NCI-H82 (cell line): Measurements from ENCODE around the gene PYGO2.
"Not testable (repeated sequence)": the region's sequence is repeated elsewhere in the genome, so short reads cannot be mapped to it uniquely, and the experiment has no call there.

ENCODE experiments used
- DNase-seq: peaks from one replicate; lab custom pipeline; 2025; lab: John Stamatoyannopoulos, UW

PYGO2 gene

DNA sequence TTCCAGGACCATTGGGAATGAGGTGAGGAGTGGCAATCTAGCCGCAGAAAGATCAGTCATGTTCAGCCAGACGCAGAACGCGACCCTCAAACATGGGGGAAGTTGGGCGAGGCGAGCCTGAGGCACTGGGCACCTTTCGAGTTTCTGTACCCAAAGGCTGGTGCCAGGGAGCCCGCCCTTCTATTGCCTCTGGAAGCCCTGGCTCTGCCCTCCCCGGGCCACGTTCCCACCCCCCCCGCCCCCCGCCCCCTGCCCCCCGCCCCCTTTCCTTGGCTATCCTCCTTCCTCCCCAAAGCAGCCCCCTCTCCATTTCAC lies 38.8 kb upstream of the PYGO2 start:
- no peak for DNase-seq

GRCh38 chr1:154999571-155000410 lies 38.2 kb upstream of the PYGO2 start:
- DNase-seq: peak; percentile 76

DNA sequence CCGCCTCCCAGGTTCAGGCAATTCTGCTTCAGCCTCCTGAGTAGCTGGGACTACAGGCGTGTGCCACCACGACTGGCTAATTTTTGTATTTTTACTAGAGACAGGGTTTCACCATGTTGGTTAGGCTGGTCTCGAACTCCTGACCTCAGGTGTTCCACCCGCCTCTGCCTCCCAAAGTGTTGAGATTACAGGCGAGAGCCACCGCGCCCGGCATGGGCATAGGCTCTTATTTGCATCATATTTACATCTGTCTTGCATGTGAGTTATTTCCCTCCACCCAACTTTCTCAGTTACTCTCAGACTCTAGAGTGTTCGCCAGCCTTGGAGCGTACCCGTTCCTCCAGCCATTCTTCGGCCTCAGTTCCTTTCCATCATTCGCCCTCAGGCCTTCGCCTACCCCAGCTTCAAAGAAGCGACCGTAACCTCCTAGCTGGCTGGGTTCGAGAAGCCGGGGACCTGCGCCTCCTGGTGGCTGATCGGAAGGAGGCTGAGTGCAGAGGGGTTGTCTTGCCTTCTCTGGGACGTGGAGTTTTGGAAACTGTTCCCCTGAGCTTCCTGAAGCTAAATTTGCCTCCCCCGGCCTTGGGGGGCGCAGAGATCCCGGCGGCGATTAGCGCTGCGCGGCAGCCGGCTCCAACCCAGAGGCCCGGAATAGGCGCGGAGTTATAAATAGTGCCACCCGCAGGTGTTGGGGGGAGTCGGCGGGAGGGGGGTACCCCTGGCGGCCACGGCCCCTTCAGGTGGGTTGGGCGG lies 37.4 kb upstream of the PYGO2 start:
- peak; percentile 89 for DNase-seq

GRCh38 chr1:154998201-154998780 lies 36.7 kb upstream of the PYGO2 start:
- peak; percentile 33 for DNase-seq

GRCh38 chr1:154996966-154997701 lies 35.6 kb upstream of the PYGO2 start:
- no peak for DNase-seq

DNA sequence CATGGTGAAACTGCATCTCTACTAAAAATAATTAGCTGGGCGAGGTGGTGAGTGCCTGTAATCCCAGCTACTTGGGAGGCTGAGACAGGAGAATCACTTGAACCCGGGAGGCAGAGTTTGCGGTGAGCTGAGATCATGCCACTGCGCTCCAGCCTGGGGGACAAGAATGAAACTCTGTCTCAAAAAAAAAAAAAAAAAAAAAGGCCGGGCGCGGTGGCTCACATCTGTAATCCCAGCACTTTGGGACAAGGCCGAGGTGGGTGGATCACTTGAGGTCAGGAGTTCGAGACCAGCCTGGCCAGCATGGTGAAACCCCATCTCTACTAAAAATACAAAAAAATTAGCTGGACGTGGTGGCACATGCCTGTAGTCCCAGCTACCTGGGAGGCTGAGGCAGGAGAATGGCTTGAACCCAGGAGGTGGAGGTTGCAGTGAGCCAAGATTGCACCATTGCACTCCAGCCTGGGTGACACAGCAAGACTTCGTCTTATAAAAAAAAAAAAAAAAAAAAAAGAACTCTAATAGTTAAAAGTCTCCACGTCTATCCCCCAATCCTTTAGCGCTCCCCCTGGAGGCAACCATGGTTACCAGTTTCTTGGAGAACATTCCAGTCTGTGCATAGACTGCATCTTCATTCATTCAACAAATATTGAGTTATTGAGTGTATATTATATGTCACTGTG lies 33.9 kb upstream of the PYGO2 start:
- peak; percentile 75 for DNase-seq

DNA sequence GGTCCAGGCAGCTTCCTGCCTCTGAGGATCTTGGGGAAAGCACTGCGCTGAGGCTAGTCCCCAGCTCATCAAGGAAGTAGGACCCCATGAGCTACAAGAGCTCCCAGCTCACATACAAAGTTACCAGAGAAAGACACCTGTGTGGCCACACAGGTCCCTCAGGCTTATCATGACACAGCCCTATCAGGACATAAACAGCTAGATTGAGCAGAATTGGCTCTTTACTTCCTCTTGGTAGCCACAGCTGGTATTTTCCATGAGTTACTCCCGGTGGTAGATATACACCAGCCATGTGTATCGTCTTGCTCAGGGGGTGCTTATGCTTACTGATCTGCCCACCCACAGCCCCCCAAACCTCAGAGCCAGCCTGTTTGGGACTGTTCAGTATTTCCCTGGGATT lies 33.0 kb upstream of the PYGO2 start:
- DNase-seq: no peak

DNA sequence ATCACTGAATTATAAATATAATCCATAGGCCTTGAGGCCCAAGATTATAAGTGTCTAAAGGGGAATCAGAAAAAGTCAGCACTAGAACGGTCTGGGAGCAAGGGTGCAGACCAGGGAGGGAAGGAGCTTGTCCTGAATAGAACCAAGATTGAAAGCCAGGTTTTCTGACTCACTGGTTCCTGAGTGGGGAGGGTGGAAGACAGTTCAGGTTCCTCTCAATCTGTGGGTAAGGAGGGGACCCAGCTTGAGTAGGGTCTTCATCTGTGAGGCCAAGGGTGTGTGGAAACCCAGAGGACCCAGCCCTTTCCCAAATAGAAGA lies 32.6 kb upstream of the PYGO2 start:
- no peak for DNase-seq

GRCh38 chr1:154993572-154994268 lies 32.1 kb upstream of the PYGO2 start, which contains the start of gene LENEP:
TSS of gene LENEP (plus strand) at chr1:154993586. CDS start at chr1:154993608, 22 bp downstream.
- no peak for DNase-seq

- DNase-seq: peak; percentile 55
Observed at GRCh38 chr1:154992721-154993571, 31.4 kb upstream of the PYGO2 start.

DNA sequence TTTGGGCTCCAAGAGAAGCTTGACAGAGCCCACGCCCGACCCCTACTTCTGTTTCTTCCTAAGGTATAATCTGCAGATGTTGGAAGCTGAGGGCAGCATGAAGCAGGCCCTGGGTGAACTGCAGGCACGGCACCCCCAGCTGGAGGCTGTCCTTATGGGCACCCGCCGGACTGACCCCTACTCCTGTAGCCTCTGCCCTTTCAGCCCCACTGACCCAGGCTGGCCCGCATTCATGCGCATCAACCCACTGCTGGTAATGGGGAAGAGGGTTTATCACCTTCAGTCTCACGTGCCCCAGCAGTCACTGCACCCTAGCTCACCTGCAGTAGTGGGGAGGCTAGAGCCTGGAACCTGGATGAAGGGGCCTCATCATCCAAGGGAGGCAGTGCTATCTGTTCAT lies 28.7 kb upstream of the PYGO2 start:
- DNase-seq: no peak

DNA sequence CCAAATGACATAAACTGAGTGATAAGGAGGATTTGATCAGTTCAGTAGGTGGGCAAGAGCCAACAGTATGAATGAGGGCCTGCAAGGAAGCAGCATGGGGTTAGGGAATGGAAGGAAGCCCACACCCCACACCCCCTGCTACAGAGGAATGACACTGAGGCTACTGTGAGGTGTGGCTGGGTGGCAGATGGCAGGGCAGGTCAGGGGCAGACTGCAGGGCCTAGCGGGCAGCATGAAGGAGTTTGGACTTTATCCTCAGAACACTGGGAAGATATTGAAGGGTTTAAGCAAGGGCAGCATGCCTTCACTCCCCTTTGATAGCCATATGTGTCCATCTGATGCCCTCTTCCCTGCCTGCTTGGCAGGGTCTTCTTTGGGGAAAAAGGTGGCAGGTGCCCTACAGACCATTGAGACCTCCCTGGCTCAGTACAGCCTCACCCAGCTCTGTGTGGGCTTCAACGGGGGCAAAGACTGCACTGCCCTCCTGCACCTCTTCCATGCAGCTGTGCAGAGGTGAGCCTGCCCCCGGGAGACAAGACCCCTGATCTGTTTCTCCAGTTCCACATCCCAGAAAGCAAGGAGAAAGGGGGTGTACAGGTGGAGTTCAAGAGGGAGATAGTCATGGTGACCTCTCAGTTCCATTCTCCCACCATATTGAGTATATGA lies 27.7 kb upstream of the PYGO2 start:
- no peak for DNase-seq

DNA sequence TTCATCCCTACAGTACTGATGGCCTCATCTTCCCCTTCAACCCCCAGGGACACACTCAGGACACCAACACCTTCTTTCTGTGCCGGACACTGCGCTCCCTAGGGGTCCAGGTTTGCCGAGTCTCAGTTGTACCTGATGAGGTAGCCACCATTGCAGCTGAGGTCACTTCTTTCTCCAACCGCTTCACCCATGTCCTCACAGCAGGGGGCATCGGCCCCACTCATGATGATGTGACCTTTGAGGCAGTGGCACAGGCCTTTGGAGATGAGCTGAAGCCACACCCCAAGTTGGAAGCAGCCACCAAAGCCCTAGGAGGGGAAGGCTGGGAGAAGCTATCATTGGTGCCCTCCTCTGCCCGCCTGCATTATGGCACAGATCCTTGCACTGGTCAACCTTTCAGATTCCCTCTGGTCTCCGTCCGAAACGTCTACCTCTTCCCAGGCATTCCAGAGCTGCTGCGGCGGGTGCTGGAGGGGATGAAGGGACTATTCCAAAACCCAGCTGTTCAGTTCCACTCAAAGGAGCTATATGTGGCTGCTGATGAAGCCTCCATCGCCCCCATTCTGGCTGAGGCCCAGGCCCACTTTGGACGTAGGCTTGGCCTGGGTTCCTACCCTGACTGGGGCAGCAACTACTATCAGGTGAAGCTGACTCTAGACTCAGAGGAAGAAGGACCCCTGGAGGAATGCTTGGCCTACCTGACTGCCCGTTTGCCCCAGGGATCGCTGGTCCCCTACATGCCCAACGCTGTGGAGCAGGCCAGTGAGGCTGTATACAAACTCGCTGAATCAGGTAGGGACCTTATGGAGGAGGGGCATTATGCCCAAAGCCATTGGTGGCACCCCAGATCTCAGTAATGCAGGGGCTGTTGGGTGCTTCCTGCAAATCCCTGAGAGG lies 26.7 kb upstream of the PYGO2 start:
- DNase-seq: no peak

DNA sequence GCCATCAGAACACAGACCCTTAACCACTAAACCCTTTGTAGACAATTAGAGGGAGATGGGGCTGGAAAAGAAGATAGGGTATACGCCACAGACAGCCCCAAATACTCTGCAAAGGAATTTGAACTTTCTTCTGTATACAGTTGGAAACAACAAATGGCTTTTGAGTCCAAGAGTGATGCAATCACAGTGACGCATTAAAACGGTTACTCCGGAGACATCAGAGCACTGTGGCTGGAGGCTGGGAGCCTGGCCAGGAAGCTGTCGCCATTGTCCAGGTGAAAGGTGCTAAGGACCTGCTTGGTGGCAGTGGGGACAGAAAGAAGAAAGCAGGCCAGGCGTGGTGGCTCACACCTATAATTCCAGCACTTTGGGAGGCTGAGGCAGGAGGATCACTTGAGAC lies 25.7 kb upstream of the PYGO2 start:
- DNase-seq: no peak

DNA sequence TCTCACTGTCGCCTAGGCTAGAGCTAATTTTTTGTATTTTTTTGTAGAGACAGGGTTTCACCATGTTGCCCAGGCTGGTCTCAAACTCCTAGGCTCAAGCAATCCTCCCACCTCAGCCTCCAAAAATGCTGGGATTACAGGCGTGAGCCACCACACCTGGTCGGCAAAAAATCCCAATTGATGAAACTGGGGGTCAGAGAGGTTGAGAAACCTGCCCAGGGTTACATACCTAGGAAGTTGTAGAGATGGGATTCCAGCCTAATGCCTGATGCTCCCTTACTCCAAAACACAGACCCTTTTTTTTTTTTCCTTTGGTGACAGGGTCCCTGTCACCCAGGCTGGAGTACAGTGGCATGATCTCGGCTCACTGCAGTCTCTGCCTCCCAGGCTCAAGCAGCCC lies 25.2 kb upstream of the PYGO2 start:
- not testable (repeated sequence) for DNase-seq

- peak; percentile 55 for DNase-seq
Observed at GRCh38 chr1:154983776-154984466, 22.3 kb upstream of the PYGO2 start.

DNA sequence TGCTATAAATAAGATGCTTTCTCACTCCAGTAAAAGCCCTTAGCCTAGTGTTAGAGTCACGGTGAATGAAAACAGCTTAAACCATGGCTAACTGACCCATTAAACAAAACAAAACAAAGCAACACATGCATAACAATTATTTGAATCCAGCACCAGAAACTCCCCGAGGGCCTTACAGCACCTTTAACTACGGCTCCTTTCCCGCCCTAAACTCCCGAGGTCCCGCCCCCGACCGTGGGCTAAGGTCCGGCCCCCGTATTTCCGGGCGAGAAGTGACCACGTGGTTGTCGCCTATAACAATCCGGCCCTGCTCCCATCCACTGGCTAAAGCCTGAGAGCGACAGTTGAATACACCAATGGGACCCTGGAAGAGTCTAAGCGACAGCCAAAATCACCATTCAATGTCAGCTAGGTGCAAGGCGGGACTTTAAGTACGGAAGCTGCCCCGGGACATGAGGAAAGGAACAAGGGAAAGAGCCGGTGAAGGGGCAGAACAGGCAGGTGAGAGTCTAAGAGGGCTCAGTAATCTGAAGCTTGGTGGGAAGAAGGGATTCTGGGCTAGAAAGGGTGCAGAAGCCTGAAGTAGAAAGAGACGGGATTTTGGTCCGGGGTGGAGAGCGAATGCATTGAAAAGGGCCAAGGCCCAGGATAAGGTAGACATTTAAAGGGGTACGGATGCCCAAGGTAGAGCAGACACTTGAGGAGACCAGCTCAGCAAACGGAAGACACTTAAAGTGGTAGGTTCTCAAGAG lies 21.5 kb upstream of the PYGO2 start, which contains the start of gene FLAD1:
Gene FLAD1 (plus strand): TSS at position 448 of the 752 bp plus-strand sequence. CDS start 351 bp downstream, outside the sequence.
- peak; percentile 100 for DNase-seq
